ENCODE measurements around the gene IPO13.

Gene IPO13

DNA sequence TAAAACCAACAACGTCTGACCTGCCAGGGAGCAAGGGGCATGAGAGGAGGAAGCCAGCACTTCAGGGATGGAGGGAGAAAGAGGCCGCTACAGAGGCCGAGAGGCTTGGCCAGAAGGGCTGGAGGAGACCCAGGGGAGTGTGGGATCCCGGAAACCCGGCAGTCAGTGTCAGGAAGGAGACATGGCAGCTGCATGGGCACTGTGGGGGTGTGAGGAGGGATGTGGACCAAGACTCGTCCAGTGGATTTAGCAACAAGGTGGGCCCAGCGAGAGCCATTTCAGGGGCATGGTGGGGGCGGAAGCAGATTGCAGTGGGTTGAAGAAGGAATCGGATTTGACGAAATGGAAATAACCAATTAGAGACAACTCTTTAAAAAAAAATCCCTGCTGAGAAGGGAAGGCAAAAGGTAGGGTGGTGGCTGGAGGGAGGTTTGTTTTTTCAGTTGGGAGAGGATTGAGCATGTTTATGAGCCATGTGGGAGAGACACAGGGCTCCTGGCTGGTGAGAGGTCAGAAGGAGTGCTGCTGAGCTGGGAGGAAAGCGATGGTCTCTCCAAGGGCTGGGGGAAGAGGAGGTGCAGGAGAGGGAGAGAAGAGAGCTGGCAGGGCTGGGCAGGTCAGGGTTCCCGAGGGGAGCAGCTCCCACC is 36.6 kb downstream of the IPO13 start:
- H3K27ac ChIP-seq: no peak overlapping the region
- no peak for DNase-seq (ENCODE audit: low read depth, low spot score)

- no peak overlapping the region for H3K27ac ChIP-seq
- no peak for DNase-seq (ENCODE audit: low read depth, low spot score)
These were observed 38.1 kb downstream of the IPO13 start for GRCh38 chr1:43984855-43985254.

DNA sequence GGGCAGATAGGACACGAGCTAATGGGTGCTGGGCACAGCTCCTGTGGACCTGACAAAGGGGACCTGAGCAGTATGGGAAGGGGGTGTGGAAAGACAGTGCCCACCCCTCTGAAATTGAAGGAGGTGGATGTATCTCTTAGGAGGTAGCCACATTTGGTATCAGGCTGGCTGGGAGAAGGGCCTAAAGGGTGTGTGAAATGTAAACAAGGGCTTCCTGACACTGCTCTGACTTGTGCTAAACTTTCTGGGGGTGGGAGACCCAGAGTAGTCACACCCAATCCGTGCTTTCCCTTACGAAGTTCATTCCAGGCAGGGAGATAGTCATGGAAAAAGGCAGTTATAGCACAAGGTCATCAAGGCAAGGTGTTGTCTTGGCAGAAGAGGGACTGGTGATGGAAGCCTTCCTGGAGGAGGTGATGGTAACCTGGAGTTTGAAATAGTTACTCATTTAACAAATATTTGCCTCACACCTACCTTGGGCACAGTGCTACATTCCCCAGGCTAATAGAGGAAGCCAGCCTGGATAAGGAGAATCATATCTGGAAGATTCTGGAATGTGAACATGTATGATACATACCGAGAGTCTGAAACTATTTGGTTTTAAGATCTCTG is 39.3 kb downstream of the IPO13 start:
- peak overlapping the region; percentile 56 for H3K27ac ChIP-seq
- no peak for DNase-seq (ENCODE audit: low read depth, low spot score)

- no peak for DNase-seq (ENCODE audit: low read depth, low spot score)
- H3K27ac ChIP-seq: peak overlapping the region; percentile 56
These were observed 40.0 kb downstream of the IPO13 start for GRCh38 chr1:43986712-43987111.

DNA sequence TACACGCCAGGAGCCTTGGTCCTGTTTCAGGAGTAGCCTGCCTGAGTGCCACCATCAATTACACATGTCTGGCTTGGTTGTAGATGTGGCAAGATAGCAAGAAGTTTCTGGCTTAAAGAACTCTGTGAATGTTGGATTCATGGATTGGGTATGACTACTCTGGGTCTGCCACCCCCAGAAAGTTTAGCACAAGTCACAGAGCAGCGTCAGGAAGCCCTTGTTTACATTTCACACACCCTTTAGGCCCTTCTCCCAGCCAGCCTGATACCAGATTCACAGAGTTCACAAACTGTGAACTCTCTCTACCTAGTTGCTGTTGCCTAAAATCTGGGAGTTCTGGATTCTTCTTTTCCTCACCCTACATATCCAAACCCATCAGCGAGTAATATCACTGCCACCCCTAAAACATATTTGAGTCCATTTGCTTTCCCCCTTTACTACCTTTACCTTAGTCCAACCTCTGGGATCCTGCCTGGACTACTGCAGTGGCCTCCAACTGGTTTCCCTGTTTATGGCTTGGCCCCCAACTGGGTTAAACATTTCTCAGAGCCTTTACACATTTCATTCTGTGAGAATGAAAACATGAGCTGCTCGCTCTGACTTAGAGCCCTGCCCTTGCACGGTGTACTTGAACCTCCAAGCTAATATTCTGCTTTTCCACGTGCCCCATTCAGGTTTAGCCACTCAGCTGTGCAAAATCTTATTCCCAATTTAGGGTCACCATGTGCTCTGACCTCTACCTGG is 40.6 kb downstream of the IPO13 start:
- DNase-seq (ENCODE audit: low read depth, low spot score): no peak
- H3K27ac ChIP-seq: peak overlapping the region; percentile 56

- peak overlapping the region; percentile 78 for H3K27ac ChIP-seq
These were observed 43.8 kb downstream of the IPO13 start for GRCh38 chr1:43990271-43991199.

DNA sequence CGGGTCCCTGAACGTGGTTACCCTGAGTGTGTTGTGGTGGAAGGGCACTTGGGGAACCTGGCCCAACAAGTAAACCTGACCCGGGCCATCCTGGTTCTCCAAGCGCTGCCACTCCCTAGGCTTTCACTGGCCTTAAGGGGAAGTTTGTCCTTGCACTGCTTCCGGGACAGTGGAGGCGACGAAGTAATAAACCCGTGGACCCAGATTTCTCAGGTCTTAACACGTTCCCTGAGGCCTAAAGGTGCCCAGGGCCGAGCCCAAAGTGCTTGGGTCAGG is 44.4 kb downstream of the IPO13 start:
- H3K27ac ChIP-seq: peak overlapping the region; percentile 78
- no peak for DNase-seq (ENCODE audit: low read depth, low spot score)

More at GRCh38 chr1:43990271-43991199, 43.8 kb downstream of the IPO13 start:
- no peak for DNase-seq (ENCODE audit: low read depth, low spot score)

DNA sequence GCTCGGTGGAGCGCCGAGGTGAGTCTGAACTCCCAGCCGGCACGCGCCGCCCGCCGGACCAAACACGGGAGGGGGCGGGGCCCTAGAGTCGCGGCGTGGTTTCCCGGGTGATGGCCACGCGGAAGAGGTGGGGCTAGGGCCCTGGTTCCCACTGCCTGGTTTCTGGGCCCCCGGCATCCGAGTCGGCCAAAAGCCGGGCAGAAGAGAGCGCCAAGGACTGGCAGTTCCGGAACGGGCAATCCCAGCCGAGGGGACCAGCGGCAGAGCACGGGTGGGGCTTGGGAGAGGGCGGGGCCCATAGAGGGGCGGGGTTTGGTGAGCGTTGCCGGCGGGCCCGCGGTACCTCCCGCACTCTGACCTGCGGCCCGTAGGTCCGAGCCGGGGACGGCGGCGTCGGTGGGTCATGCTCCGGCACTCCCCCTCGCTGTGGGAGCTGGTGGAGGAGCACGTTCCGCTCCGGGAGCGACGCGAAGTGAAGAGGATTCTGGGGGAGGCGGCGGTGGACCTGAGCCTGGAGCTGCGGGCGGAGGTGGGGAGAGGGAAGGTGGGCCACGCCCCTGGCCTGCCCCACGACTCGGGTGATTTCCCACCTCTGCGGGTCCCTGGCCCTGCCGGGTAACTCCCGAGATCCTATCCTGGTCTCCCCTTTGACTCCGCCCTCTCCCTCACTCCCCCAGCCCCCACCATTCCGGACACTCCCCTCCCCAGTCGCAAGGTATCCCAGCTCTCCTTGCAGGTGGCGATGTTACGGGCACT is 44.9 kb downstream of the IPO13 start, which contains the start of gene CCDC24:
Gene CCDC24 (plus strand): TSS at position 124 of the 756 bp plus-strand sequence. CDS start 280 bp downstream, at position 404.
- peak within 1 kb of the TSS; percentile 78 for H3K27ac ChIP-seq
- no peak for DNase-seq (ENCODE audit: low read depth, low spot score)

DNA sequence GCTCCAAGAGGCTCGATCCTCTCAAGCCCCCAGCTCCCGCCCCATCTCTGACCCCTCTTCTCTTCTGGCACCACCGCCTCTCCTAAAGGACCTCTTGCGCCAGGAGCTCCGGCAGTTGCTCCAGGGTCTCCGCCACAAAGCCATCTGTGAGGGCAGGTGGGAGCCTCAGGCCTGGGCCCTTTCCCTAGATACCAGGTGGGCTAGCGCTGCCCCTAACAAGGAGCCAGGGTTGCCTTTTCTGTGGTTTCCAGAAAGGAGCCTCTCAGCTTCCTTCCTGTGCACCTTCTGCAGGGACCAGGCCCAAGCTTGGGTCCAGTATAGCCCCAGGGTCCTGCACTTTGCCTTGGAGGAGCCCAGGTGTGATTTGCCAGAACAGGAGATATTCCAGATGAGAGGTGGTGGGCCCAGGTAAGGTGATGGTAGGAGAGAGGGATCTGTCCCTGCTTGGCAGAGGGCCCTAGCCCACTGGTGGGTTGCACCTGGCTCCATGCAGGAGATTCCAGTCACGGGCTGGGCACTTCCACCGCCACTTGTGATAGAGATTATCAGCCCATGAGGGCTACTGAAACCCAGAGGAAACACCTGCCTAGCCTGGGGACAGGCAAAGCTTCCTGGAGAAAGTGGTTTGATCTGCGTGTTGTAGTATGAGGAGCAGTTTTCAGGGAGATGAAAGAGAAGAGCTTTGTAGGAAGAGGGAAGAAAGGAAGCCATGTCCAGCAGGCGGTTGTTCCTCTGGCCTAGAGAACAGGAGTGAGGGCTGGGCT is 45.7 kb downstream of the IPO13 start:
- peak overlapping the region; percentile 78 for H3K27ac ChIP-seq
- no peak for DNase-seq (ENCODE audit: low read depth, low spot score)

- no peak for DNase-seq (ENCODE audit: low read depth, low spot score)
- no peak overlapping the region for H3K27ac ChIP-seq
These were observed 46.6 kb downstream of the IPO13 start for GRCh38 chr1:43993206-43993914.

DNA sequence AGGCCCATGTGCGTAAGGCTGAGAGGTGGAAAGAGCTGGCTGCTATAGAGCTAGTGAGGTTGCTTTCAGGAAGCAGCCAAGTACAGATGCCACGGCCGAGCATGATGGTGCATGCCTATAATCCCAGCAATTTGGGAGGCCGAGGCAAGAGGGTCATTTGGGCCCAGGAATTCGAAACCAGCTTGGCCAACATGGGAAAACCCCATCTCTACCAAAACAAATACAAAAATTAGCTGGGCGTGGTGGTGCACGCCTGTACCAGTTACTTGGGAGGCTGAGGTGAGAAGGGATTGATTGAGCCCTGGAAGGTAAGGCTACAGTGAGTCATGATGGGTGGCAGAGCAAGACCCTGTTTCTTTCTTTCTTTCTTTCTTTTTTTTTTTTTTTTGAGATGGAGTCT is 47.3 kb downstream of the IPO13 start:
- no peak overlapping the region for H3K27ac ChIP-seq

GRCh38 chr1:43994794-43995790 is 48.3 kb downstream of the IPO13 start:
- DNase-seq (ENCODE audit: low read depth, low spot score): no peak
- H3K27ac ChIP-seq: no peak overlapping the region

More for the DNA sequence above, 47.3 kb downstream of the IPO13 start:
- DNase-seq (ENCODE audit: low read depth, low spot score): no peak

- H3K27ac ChIP-seq: no peak overlapping the region
These were observed 49.4 kb downstream of the IPO13 start for GRCh38 chr1:43995984-43996732.

DNA sequence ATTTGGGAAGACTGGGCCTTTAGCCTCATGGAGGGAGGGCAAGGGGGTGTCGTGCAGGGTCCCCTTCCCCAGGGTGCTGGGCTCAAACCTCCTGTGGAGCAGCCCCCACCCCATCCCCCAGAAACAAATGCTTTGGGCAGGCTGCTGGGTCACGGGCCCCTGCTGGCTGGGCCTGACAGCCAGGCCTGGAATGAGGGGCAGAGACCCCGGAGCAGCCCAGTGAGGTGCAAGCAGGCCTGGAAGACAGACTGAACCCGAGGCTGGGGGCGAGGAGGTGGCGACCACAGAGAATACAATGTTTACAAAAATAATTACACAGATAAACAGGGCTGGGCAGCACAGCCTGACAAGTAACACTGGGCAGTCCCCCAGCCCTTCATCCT is 50.0 kb downstream of the IPO13 start:
- DNase-seq (ENCODE audit: low read depth, low spot score): no peak
- no peak overlapping the region for H3K27ac ChIP-seq

More at GRCh38 chr1:43995984-43996732, 49.4 kb downstream of the IPO13 start:
- DNase-seq (ENCODE audit: low read depth, low spot score): no peak

DNA sequence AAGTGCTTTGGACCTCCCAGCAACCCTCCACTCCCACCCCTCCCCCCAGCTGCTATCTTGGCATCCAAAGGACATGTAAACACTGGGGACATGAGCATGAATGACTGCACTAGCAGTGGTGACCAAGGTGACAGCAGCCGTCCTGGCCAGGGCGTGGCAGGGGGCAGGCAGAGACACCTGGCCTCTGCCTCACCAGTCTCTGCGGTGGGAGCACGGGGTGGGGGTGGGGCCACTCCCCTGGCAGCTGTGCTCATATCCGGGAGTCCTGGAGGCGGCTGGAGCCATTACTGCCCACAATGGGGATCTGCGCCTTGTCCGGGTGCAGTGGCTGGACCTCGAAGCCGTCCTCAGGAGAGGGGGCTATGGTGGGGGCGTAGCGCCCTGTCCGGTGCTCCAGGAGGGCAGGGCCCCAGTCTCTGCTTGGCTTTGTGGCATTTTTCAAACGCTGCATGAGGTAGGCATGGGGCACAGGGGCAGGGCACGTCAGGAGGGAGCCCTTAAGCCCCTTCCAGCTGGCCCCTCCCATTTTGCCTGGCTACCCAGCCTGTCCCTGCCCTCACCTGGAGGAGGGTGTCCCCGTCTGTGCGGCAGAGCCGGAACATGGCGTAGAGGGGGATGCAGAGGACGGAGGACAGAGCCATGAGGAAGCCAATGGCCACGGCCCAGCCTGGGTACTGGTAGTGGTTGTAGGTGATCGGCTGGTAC is 50.7 kb downstream of the IPO13 start:
- DNase-seq (ENCODE audit: low read depth, low spot score): no peak
- H3K27ac ChIP-seq: no peak overlapping the region

DNA sequence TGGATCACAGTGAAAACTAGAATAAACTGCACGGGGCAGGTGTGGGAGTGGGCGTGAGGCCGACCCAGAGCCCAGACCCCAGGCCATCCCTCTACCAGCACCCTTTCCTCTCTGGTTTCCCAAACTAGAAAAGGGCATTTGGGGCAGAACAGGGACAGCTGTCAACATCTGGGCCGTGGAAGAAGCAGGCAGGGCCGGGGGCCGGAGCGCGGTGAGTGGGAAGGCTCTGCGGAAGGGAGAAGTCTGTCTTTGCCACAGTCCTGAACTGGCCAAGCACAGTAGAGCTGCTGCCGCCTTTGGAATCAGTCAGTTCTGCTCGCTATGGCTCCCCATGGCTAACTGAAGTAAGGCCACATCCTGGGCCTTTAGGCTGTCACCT is 51.2 kb downstream of the IPO13 start:
- no peak for DNase-seq (ENCODE audit: low read depth, low spot score)
- H3K27ac ChIP-seq: no peak overlapping the region
